ENCODE results near the gene GUSB. TPM values are rescaled to one million over a fixed set of nuclear protein-coding genes. Genes with fewer than 3 reads are reported as not detected.

Gene GUSB
- total and polyA plus RNA-seq, 4 donors = 39.8 to 68.4 (median 55.4) TPM

DNA sequence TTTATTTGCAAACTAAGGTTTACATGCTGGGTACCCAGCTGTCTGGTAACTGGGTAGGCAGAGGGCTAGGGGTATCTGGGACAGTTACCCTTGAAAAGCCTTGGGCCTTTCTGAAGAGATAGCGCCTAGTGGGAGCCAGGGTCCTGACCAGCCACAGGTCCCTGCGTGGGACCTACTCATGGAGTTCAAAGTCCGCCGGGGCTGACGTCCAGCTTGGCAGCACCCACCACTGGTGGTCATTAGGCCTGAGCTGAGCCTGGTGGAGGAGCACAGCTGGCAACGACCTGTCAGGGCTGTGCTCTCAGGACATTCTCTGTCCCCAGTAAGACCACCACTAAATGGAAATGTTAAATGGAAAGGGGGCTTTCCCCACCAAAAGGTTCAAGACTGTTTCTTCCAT lies 20.0 kb downstream of the GUSB start:
- WGBS, 2 donors = 90 to 94% methylated on average over 6 of the region's 6 CpGs
- ATAC-seq (ENCODE audit: insufficient read depth, low FRiP score) = no peak
- H3K9ac ChIP-seq (ENCODE audit: insufficient read depth in 1 of 2, low read length in 2 of 2) = no peak overlapping the region
- no peaks in the 10 kb centered on the region for H3K9me3 ChIP-seq (ENCODE audit: control insufficient read depth in 4 of 4, insufficient read depth in 3 of 4, low read length in 3 of 4)
- no peak overlapping the region for H3K27ac ChIP-seq (ENCODE audit: low read depth in 1 of 2, low read length in 1 of 2)
- TF ChIP-seq, protein P1, sequence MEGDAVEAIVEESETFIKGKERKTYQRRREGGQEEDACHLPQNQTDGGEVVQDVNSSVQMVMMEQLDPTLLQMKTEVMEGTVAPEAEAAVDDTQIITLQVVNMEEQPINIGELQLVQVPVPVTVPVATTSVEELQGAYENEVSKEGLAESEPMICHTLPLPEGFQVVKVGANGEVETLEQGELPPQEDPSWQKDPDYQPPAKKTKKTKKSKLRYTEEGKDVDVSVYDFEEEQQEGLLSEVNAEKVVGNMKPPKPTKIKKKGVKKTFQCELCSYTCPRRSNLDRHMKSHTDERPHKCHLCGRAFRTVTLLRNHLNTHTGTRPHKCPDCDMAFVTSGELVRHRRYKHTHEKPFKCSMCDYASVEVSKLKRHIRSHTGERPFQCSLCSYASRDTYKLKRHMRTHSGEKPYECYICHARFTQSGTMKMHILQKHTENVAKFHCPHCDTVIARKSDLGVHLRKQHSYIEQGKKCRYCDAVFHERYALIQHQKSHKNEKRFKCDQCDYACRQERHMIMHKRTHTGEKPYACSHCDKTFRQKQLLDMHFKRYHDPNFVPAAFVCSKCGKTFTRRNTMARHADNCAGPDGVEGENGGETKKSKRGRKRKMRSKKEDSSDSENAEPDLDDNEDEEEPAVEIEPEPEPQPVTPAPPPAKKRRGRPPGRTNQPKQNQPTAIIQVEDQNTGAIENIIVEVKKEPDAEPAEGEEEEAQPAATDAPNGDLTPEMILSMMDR (IDR thresholded peaks at IDR 0.05; ENCODE audit: control extremely low read depth, extremely low read depth) = no peak
- H3K4me1 ChIP-seq (ENCODE audit: control insufficient read depth in 5 of 5, insufficient read depth in 5 of 5, low read length in 5 of 5) = no peaks in the 10 kb centered on the region
- H3K4me3 ChIP-seq = no peak overlapping the region
- H3K27me3 ChIP-seq (ENCODE audit: control insufficient read depth in 3 of 3, insufficient read depth in 3 of 3, low read length in 2 of 3) = no peaks in the 10 kb centered on the region
- H3K36me3 ChIP-seq (ENCODE audit: control insufficient read depth in 4 of 4, insufficient read depth in 4 of 4, low read length in 4 of 4) = peaks cover 34 to 46% (median 40%) of the 10 kb centered on the region in 4 donors
- no peak for DNase-seq

DNA sequence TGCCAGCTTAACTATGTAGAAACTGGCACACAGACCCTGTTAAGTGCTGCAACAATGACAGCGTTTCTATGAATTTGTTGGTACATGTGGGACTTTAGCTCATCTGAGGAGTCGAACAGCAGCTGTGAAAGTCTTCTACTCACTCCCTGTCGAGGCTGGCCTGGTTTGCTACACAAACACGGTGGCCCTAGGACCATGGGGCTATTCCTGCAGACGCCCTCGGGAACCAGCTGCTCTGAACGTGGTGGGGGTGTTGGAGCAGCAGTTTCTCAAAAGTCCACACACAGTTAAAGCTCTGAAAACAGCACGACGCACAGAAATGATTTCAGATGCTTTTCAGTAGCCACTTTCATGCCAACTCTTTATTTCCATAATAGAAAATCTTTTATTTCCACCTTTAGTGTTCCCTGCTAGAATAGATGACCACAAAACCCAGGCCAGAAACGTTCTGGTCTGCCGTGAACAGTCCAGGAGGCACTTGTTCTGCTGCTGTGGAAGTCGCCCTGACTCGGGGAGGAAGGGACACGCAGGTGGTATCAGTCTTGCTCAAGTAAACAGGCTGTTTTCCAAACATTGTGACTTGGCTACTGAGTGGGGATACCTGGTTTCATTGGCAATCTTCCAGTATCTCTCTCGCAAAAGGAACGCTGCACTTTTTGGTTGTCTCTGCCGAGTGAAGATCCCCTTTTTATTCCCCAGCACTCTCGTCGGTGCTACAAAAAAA lies 21.5 kb downstream of the GUSB start:
- H3K36me3 ChIP-seq (ENCODE audit: control insufficient read depth in 4 of 4, insufficient read depth in 4 of 4, low read length in 4 of 4) = peaks cover 26 to 43% (median 33%) of the 10 kb centered on the region in 4 donors
- 79 to 86% methylated on average over 19 of the region's 19 CpGs for WGBS, 2 donors

DNA sequence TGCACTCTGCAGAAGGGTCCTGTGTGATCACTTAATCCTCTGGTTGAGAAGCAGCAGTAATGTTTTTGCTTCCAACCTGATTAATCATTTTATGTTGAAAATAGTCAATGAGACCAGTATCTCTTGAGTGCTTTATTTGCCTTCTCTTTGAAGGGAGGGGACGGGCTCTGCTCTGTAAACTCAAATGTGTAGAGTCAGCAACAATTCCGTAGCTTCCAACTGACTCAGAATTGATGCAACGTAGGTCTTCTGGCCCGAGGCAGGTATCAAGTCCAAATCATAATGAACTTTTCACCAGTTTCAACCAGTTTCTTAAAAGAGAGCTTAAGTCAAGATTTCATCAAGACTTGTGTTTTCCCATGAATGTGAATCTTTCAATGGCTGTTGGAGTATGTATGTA lies 26.3 kb downstream of the GUSB start:
- ATAC-seq (ENCODE audit: insufficient read depth, low FRiP score) (no peak), DNase-seq (no peak)
- Histone ChIP-seq H3K9ac (ENCODE audit: insufficient read depth in 1 of 2, low read length in 2 of 2) (no peak overlapping the region), H3K36me3 (ENCODE audit: control insufficient read depth in 4 of 4, insufficient read depth in 4 of 4, low read length in 4 of 4) (peaks cover 13 to 30% (median 20%) of the 10 kb centered on the region in 4 donors), H3K4me1 (ENCODE audit: control insufficient read depth in 5 of 5, insufficient read depth in 5 of 5, low read length in 5 of 5) (no peaks in the 10 kb centered on the region), H3K27me3 (ENCODE audit: control insufficient read depth in 3 of 3, insufficient read depth in 3 of 3, low read length in 2 of 3) (no peaks in the 10 kb centered on the region), H3K4me3 (no peak overlapping the region), H3K27ac (ENCODE audit: low read depth in 1 of 2, low read length in 1 of 2) (no peak overlapping the region), H3K9me3 (ENCODE audit: control insufficient read depth in 4 of 4, insufficient read depth in 3 of 4, low read length in 3 of 4) (no peaks in the 10 kb centered on the region)
- 92% methylated on average over 4 of the region's 4 CpGs for WGBS, 2 donors
- TF ChIP-seq, protein P1 (IDR thresholded peaks at IDR 0.05; ENCODE audit: control extremely low read depth, extremely low read depth) = no peak

More for the DNA sequence above, 21.5 kb downstream of the GUSB start:
- no peaks in the 10 kb centered on the region for H3K4me1 ChIP-seq (ENCODE audit: control insufficient read depth in 5 of 5, insufficient read depth in 5 of 5, low read length in 5 of 5)
- TF ChIP-seq, protein P1 (IDR thresholded peaks at IDR 0.05; ENCODE audit: control extremely low read depth, extremely low read depth) = no peak
- H3K9me3 ChIP-seq (ENCODE audit: control insufficient read depth in 4 of 4, insufficient read depth in 3 of 4, low read length in 3 of 4) = no peaks in the 10 kb centered on the region
- ATAC-seq (ENCODE audit: insufficient read depth, low FRiP score) = no peak
- H3K4me3 ChIP-seq = no peak overlapping the region
- no peak overlapping the region for H3K27ac ChIP-seq (ENCODE audit: low read depth in 1 of 2, low read length in 1 of 2)
- DNase-seq = no peak
- no peak overlapping the region for H3K9ac ChIP-seq (ENCODE audit: insufficient read depth in 1 of 2, low read length in 2 of 2)
- H3K27me3 ChIP-seq (ENCODE audit: control insufficient read depth in 3 of 3, insufficient read depth in 3 of 3, low read length in 2 of 3) = no peaks in the 10 kb centered on the region
